GM13977 (cell line): ENCODE measurements around the gene REEP6.
"Not testable (repeated sequence)": the region's sequence is repeated elsewhere in the genome, so short reads cannot be mapped to it uniquely, and the experiment has no call there.

Experiments used
- DNase-seq: peaks from one replicate; pipeline ENCODE4 v3.0.0; 2012; ENCODE audit warnings: low spot score
- CTCF ChIP-seq: IDR thresholded peaks from 2 replicates; pipeline ENCODE4 v1.5.1; 2012; ENCODE audit warnings: mild to moderate bottlenecking, control low read depth; ENCODE audit not compliant: insufficient read depth; ENCODE audit errors: extremely low read depth, missing control alignments
- in situ Hi-C: fragments of 300-500 bp; cut with MboI; formaldehyde crosslinking; loops from one replicate; pipeline ENCODE4 v1.12.0; 2022; ENCODE audit warnings: low sequenced_read_pairs, low pct_unique_long_range_greater_than_20kb, mixed read lengths, inconsistent platforms; ENCODE audit not compliant: unreplicated experiment

REEP6 gene

GRCh38 chr19:1474011-1474764 lies 16.8 kb upstream of the REEP6 start:
- TF ChIP-seq CTCF = no peak
- peak; percentile 15 for DNase-seq
- in situ Hi-C loops = no loop called here

GRCh38 chr19:1474765-1475351 lies 16.1 kb upstream of the REEP6 start:
- peak; percentile 15 for DNase-seq
- TF ChIP-seq CTCF = no peak
- in situ Hi-C loops = no loop called here

- in situ Hi-C loops = no loop called here
- TF ChIP-seq CTCF = no peak
- DNase-seq = no peak
These were observed 15.1 kb upstream of the REEP6 start for GRCh38 chr19:1475751-1476437.

- in situ Hi-C loops, DNase-seq: not testable (repeated sequence)
These were observed 13.9 kb upstream of the REEP6 start for GRCh38 chr19:1477056-1477455.

- in situ Hi-C loops = no loop called here
- peak; percentile 99 for DNase-seq
- no peak for TF ChIP-seq CTCF
These were observed 11.9 kb upstream of the REEP6 start, which contains the start of gene C19orf25 for GRCh38 chr19:1478934-1479707. Gene C19orf25, minus strand, starts transcription at chr19:1479215. Its CDS starts 312 bp downstream, at chr19:1478903.

- no peak for TF ChIP-seq CTCF
- in situ Hi-C loops = no loop called here
- DNase-seq = peak; percentile 21
These were observed 9.6 kb upstream of the REEP6 start for GRCh38 chr19:1481224-1481892.
